GM18870 (cell line): ENCODE measurements around the gene FLT4.

ENCODE experiments used
- ATAC-seq: cut with Tn5 transposase; IDR thresholded peaks from one replicate; pipeline ENCODE4 v1.9.1; 2021; ENCODE audit warnings: moderate library complexity; ENCODE audit not compliant: unreplicated experiment

Gene FLT4

GRCh38 chr5:180643191-180643851 lies 6.1 kb downstream of the FLT4 start:
- no peak for ATAC-seq

- ATAC-seq: no peak
Measured at GRCh38 chr5:180642779-180643178, 6.6 kb downstream of the FLT4 start.

- ATAC-seq: no peak
Measured at GRCh38 chr5:180642181-180642775, 7.1 kb downstream of the FLT4 start.

DNA sequence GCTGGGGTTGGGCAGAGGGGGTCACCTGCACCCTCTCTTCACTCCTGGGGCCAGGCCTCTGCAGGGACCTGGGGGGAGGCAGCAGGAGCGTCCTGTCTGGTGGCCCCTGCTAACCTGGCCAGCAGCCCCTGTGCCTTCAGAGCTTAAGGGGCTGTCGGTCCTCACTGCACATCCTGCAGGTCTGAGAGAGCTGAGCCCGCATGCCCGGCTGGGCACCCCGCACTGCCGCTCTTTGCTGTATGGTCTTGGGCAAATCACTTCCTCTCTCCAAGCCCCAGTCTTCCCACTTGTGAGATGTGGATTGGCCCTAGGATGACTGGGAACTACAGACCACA lies 7.9 kb downstream of the FLT4 start:
- ATAC-seq: no peak

DNA sequence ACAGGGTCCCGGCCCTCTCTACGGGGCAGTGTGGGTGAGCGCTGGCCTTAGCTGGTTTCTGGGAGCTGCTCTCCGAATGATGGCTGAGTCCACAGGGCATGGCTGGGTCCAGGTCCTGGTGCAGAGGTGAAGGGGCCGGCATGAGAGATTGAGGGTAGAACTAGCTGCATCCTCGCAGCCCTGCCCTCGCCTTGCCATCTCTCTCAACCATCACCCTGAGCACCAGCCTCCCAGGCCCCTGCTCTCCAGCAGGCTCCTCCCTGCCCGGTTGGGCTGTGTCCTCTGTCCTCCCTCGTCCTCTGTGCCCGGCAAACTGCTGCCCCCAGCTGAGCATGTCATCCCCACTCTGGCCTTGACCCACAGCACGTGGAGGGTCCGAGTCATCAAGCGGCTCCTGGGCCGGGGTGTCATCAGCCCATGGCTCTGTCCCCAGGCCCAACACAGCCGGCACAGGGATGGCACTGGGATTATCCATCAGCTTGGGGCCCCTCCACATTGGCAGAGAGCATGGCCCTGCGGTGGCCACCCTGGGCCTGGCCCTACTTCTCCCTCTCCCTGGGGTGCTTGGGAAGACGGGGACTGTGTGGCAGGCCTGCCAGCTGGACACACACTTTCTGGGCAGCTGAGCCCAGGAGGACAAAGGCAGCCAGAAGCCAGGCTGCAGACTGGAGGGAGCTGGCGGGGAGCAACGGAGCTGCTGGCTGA lies 8.4 kb downstream of the FLT4 start:
- no peak for ATAC-seq

DNA sequence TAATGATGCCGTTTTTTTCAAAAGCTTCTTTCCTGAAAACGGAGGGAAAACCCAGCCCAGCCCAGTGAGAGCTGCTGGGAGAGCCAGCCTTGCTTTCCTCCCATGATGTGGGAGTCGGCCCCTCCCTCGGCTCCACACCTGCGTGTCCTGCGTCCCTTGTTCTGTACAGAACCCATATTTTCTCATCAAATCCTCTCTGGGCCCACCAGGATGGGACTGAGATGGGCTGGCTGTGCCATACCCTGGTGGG lies 8.9 kb downstream of the FLT4 start:
- ATAC-seq: no peak

GRCh38 chr5:180639741-180640610 lies 9.4 kb downstream of the FLT4 start:
- no peak for ATAC-seq

- no peak for ATAC-seq
Measured at GRCh38 chr5:180639287-180639686, 10.1 kb downstream of the FLT4 start.

DNA sequence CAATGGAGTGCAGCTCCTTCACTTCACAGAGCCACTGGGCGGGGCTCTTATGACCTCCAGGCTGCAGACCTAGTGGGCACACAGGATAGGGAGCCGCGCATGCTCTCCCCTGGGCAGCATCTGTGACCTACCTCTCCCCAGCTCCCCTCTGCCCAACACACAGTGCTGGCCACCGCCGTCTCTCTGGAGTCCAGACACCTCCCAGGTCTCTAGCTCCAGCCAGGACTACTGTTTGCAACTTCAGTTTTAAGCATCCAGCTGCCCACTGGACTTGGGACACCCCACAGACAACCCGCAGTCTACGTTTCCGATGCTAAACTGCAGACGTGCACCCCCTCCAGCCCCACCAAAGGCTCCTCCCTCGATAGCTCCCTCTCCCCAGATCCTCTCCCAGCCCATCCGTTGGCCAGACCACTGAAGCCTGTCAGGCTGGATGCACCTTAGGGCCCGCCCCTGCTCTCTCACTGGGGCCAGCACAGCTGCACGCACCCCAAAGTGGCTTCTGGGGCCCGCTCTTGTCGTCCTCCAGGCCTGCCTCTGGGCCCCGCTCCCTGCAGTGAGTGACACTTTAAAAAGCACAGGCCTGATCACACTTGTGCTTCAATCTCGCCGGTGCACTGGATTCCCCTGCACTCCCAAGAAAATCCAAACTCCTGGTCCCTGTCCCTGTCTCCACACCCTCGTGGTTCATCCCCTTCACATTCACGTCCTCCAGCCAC lies 11.3 kb downstream of the FLT4 start:
- no peak for ATAC-seq

GRCh38 chr5:180636403-180637075 lies 12.9 kb downstream of the FLT4 start:
- no peak for ATAC-seq

DNA sequence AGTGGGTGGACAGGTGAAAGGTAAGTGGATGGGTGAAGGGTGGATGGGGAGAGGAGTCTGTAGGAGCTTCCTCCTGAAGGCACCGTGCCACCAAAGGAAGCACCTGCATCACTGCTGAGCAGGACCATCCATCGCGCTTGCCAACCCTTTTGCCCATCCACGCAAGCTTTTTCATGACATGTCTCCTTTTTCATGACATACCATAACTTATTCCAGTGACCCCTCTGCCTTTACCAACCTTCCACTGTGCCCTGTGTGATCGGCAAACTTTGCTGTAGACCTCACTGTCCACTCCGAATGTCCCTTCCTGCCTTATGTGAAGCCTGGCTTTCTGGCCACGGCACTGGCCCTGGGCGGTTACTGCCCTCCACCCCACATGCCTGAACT lies 13.4 kb downstream of the FLT4 start:
- ATAC-seq: no peak

GRCh38 chr5:180633283-180634177 lies 15.9 kb downstream of the FLT4 start:
- no peak for ATAC-seq

DNA sequence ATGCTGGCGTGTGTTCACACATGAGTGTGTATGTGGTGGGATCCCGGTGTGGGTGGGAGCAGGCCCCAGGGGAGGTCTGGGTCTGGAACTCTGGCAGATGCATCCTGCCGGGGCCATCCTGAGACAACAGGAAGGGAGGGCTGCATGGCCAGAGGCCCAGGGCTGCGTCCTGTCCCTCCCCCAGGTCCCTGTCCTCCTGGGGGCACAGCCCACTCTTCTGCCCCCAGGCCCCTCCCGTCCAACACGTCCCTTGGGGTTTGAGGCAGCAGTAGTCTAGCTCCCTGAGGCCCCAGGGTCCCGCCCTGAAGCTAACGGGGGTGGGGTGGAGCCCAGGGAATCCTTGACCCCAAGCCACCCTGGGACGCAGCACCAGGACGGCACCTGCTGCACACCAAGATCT lies 16.6 kb downstream of the FLT4 start:
- ATAC-seq: no peak

DNA sequence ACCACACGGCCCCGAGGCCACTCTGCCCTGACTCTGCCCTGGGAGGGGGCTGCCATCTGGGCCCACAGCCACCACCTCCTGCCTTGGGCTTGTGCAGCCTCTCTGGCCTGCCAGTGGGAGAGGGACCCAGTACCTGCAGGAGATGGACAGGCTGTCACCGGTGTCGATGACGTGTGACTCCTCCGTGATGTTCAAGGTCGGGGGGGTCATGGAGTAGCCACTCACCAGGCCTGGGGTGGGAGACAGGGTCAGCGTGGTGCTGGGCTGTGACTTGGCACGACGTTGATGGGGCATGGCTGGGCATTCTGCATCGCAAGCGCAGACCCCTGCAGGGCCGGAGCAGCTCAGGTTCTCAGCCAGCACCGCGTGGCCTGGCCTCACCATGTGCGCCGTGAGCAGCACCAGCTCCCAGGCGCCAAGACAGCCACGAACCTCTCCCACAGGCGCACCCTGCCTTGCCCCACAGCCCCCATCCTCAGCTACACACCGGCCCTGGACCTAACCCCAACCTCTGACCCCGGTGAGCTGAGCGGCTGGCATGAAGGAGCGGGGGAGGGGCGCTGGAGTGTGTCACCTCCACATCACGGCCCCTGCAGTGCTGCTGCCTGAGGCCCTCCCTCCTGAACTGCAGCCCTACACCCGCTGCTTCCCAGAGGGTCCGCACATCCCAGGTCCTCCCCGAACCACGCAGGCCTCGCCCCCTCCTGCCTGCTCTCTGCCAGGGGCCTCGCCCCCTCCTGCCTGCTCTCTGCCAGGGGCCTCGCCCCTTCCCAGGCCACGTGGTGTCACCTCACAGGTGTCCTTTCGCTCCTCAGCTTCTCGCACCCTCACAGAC lies 17.6 kb downstream of the FLT4 start:
- ATAC-seq: no peak

DNA sequence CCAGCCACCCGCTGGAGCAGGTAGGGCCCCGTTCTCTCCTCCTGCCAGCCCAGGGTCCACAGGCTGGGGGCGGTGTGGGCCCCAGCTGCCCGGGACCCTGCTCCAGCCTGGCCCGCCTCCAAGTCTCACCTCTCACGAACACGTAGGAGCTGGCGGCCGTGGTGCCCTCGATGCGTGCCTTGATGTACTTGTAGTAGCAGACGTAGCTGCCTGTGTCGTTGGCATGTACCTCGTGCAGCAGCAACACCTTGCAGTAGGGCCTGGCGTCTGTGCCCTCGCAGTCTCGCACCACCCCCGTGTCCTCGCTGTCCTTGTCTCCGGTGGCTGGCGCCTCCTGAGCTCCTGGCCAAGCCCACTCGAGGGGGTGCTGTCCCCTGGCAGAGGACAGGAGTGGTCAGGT lies 19.0 kb downstream of the FLT4 start:
- no peak for ATAC-seq

DNA sequence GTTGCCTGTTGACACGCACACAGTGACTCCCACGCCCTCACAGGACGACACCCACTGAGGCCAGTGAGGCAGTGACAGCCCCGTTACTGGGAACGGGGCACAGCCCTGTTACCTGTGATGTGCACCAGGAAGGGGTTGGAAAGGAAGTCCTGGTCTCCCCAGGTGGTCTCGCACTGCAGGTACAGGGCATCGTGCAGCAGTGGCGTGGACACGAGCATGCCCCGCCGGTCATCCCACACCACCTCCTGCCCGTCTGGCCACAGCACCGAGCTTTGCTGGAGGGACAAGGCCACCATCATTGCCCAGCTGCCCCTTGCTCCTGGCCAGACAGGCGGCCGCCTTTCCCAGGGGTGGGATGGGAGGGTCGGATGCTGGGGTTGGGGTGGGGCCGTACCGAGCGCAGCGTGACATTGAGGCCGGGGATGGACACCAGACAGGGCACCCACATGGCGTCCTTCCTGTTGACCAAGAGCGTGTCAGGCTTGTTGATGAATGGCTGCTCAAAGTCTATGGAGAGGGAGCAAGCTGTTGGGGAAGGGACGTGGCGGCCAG lies 19.5 kb downstream of the FLT4 start:
- ATAC-seq: no peak

- no peak for ATAC-seq
Measured at GRCh38 chr5:180628827-180629750, 20.3 kb downstream of the FLT4 start.
